Neural cell (in vitro differentiated cells): ENCODE data around the gene CPNE5. TPM values are rescaled to one million over a fixed set of nuclear protein-coding genes. Genes with fewer than 3 reads are reported as not detected.

Experiments used
- H2AFZ ChIP-seq: fragments of 200-600, 300-800 bp; sonication (generic), shearing (Covaris generic); 2 replicates; pipeline ENCODE4 v1.6.0; 2014; ENCODE audit warnings: low read depth, mild to moderate bottlenecking, antibody characterized with exemption, low read length, moderate library complexity
- H3F3A ChIP-seq: fragments of 200-600 bp; shearing (Covaris generic); 2 replicates; pipeline ENCODE4 v1.6.1; 2016; ENCODE audit warnings: mild to moderate bottlenecking, moderate library complexity, mixed read lengths, antibody characterized with exemption, low read length; ENCODE audit not compliant: insufficient read depth, poor library complexity, severe bottlenecking
- H3K27ac ChIP-seq: fragments of 200-600, 300-800 bp; sonication (generic), shearing (Covaris generic); 2 replicates; pipeline ENCODE4 v1.5.1; 2014; ENCODE audit warnings: mild to moderate bottlenecking, low read length, moderate library complexity
- H3K27me3 ChIP-seq: fragments of 300-800, 200-600 bp; sonication (generic), shearing (Covaris generic); 2 replicates; pipeline ENCODE4 v1.6.0; 2014; ENCODE audit warnings: mild to moderate bottlenecking, low read depth, low read length, moderate library complexity; ENCODE audit not compliant: insufficient read depth
- H3K36me3 ChIP-seq: fragments of 300-800, 200-600 bp; sonication (generic), shearing (Covaris generic); 2 replicates; pipeline ENCODE4 v1.5.1; 2014; ENCODE audit warnings: mild to moderate bottlenecking, antibody characterized with exemption, low read length, moderate library complexity; ENCODE audit not compliant: insufficient read depth
- H3K4me2 ChIP-seq: fragments of 300-800, 200-600 bp; sonication (generic), shearing (Covaris generic); 2 replicates; pipeline ENCODE4 v1.6.0; 2014; ENCODE audit warnings: mild to moderate bottlenecking, low read length
- H3K4me3 ChIP-seq: fragments of 300-800, 200-600 bp; sonication (generic), shearing (Covaris generic); 2 replicates; pipeline ENCODE4 v1.5.1; 2014; ENCODE audit warnings: mild to moderate bottlenecking, low read length, moderate library complexity
- H3K79me2 ChIP-seq: fragments of 200-600 bp; shearing (Covaris generic); replicated peaks from 2 replicates; pipeline ENCODE4 v1.6.0; 2014; ENCODE audit warnings: mild to moderate bottlenecking, low read length, moderate library complexity; ENCODE audit not compliant: insufficient read depth
- H3K9ac ChIP-seq: fragments of 300-800, 200-600 bp; sonication (generic), shearing (Covaris generic); 2 replicates; pipeline ENCODE4 v1.6.1; 2016; ENCODE audit warnings: mild to moderate bottlenecking, low read length, mixed read lengths
- H3K9me2 ChIP-seq: fragments of 200-600 bp; shearing (Covaris generic); 2 replicates; pipeline ENCODE4 v1.6.1; 2016; ENCODE audit warnings: mild to moderate bottlenecking, low read length, mixed read lengths; ENCODE audit not compliant: insufficient read depth
- H3K9me3 ChIP-seq: fragments of 200-600, 300-800 bp; sonication (generic), shearing (Covaris generic); 2 replicates; pipeline ENCODE4 v1.6.1; 2016; ENCODE audit warnings: mild to moderate bottlenecking, mixed run types, low read length, moderate library complexity, mixed read lengths
- H4K20me1 ChIP-seq: fragments of 200-600 bp; shearing (Covaris generic); 2 replicates; pipeline ENCODE4 v1.6.1; 2016; ENCODE audit warnings: mild to moderate bottlenecking, mixed run types; ENCODE audit not compliant: insufficient read depth
- EP300 ChIP-seq: fragments of 450-650 bp; conservative IDR thresholded peaks from 2 replicates; pipeline ENCODE4 v1.6.1; 2014; ENCODE audit warnings: antibody characterized with exemption, mild to moderate bottlenecking, moderate library complexity; ENCODE audit not compliant: poor library complexity, severe bottlenecking
- EZH2 ChIP-seq: fragments of 200-600, 300-800 bp; shearing (Covaris generic), sonication (generic); IDR thresholded peaks from 2 replicates; pipeline ENCODE4 v1.6.1; 2014; ENCODE audit warnings: antibody characterized with exemption, low read length, borderline replicate concordance, mild to moderate bottlenecking; ENCODE audit not compliant: insufficient read depth, poor library complexity, severe bottlenecking
- MXI1 ChIP-seq: fragments of 450-650 bp; conservative IDR thresholded peaks from 2 replicates; pipeline ENCODE4 v1.6.1; 2014; ENCODE audit warnings: antibody characterized with exemption, mild to moderate bottlenecking; ENCODE audit not compliant: poor library complexity, severe bottlenecking
- POLR2AphosphoS5 ChIP-seq: IDR thresholded peaks from 2 replicates; pipeline ENCODE4 v1.6.1; 2012
- RAD21 ChIP-seq: fragments of 450-650 bp; conservative IDR thresholded peaks from 2 replicates; pipeline ENCODE4 v1.6.1; 2014; ENCODE audit warnings: antibody characterized with exemption, mild to moderate bottlenecking, moderate library complexity
- SMC3 ChIP-seq: fragments of 450-650 bp; conservative IDR thresholded peaks from 2 replicates; pipeline ENCODE4 v1.6.1; 2014; ENCODE audit warnings: antibody characterized with exemption, mild to moderate bottlenecking, moderate library complexity; ENCODE audit not compliant: poor library complexity
- TAF1 ChIP-seq: IDR thresholded peaks from 2 replicates; pipeline ENCODE4 v1.6.1; 2012; ENCODE audit warnings: low read depth
- polyA plus RNA-seq: library from polyadenylated mRNA; depleted of rRNA; stranded (reverse); fragments of >200 nt; gene quantifications from 2 replicates; pipeline ENCODE4 v1.2.3, GENCODE V29; 2014
- TF ChIP-seq, protein P1 (sequence below): IDR thresholded peaks from 2 replicates; pipeline ENCODE4 v1.6.1; 2012; ENCODE audit warnings: borderline replicate concordance
- TF ChIP-seq, protein P2 (sequence below): fragments of 450-650 bp; IDR thresholded peaks from 2 replicates; pipeline ENCODE4 v1.5.1; 2014; ENCODE audit warnings: antibody characterized with exemption, mild to moderate bottlenecking, moderate library complexity; ENCODE audit not compliant: poor library complexity, severe bottlenecking

The CPNE5 gene
- polyA plus RNA-seq, 1 donor from 2014 or later, result 8.7 TPM

DNA sequence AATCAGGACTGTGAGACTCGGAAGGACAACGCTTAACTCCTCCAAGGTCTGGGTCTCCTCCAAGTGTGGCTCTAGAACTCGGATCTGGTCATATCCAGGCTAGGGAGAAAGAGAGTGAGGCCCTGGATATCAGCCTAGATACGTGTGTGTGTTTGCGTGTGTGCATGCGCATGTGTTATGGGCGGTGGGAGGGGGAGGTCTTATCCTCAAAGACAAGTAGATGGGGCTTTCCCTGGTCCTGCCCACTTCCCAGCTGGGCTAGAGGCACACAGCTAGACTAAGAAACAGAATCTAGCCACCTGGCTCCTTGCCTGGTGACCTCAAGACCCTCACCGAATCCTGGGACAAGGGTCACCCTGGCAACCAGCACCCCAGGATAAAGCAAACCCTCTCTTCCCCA is 13.2 kb downstream of the CPNE5 start:
- H3K27ac ChIP-seq, result no peak overlapping the region

DNA sequence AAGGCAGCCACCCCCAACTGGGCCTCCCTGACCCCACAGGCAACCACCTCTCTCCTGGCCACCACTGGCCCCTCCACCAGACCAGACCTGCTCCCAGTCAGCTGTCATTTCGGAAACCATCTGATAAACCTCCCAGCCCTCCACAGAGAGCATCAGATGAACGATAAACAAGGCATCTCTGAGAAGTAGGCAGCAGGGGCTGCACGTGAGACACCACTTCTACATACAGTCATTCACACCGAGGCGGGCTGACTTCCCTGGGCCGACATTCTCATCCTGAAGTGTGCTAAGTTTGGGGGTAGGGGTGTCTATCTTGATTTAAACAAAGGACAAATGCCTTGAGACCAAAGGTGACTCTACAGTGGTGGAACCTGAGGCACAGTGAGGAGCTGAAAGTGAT is 13.8 kb downstream of the CPNE5 start:
- no peaks in the 10 kb centered on the region for H3F3A ChIP-seq
- no peak overlapping the region for H3K4me3 ChIP-seq

More for the DNA sequence above, 13.2 kb downstream of the CPNE5 start:
- H3K79me2 ChIP-seq, result no peaks in the 10 kb centered on the region
- H3K4me2 ChIP-seq, result no peak overlapping the region
- H3K36me3 ChIP-seq, result no peaks in the 10 kb centered on the region
- H3K9me3 ChIP-seq, result no peaks in the 10 kb centered on the region
- no peak overlapping the region for H3K9ac ChIP-seq
- no peaks in the 10 kb centered on the region for H4K20me1 ChIP-seq
- H3K4me3 ChIP-seq, result no peak overlapping the region
- TF ChIP-seq POLR2AphosphoS5, result no peak
- no peak for TF ChIP-seq SMC3
- no peak for TF ChIP-seq MXI1
- TF ChIP-seq, protein P1, sequence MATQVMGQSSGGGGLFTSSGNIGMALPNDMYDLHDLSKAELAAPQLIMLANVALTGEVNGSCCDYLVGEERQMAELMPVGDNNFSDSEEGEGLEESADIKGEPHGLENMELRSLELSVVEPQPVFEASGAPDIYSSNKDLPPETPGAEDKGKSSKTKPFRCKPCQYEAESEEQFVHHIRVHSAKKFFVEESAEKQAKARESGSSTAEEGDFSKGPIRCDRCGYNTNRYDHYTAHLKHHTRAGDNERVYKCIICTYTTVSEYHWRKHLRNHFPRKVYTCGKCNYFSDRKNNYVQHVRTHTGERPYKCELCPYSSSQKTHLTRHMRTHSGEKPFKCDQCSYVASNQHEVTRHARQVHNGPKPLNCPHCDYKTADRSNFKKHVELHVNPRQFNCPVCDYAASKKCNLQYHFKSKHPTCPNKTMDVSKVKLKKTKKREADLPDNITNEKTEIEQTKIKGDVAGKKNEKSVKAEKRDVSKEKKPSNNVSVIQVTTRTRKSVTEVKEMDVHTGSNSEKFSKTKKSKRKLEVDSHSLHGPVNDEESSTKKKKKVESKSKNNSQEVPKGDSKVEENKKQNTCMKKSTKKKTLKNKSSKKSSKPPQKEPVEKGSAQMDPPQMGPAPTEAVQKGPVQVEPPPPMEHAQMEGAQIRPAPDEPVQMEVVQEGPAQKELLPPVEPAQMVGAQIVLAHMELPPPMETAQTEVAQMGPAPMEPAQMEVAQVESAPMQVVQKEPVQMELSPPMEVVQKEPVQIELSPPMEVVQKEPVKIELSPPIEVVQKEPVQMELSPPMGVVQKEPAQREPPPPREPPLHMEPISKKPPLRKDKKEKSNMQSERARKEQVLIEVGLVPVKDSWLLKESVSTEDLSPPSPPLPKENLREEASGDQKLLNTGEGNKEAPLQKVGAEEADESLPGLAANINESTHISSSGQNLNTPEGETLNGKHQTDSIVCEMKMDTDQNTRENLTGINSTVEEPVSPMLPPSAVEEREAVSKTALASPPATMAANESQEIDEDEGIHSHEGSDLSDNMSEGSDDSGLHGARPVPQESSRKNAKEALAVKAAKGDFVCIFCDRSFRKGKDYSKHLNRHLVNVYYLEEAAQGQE, result no peak
- TF ChIP-seq TAF1, result no peak
- TF ChIP-seq, protein P2, sequence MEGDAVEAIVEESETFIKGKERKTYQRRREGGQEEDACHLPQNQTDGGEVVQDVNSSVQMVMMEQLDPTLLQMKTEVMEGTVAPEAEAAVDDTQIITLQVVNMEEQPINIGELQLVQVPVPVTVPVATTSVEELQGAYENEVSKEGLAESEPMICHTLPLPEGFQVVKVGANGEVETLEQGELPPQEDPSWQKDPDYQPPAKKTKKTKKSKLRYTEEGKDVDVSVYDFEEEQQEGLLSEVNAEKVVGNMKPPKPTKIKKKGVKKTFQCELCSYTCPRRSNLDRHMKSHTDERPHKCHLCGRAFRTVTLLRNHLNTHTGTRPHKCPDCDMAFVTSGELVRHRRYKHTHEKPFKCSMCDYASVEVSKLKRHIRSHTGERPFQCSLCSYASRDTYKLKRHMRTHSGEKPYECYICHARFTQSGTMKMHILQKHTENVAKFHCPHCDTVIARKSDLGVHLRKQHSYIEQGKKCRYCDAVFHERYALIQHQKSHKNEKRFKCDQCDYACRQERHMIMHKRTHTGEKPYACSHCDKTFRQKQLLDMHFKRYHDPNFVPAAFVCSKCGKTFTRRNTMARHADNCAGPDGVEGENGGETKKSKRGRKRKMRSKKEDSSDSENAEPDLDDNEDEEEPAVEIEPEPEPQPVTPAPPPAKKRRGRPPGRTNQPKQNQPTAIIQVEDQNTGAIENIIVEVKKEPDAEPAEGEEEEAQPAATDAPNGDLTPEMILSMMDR, result no peak
- no peak for TF ChIP-seq EP300
- TF ChIP-seq EZH2, result no peak
- no peak for TF ChIP-seq RAD21
- H3F3A ChIP-seq, result no peaks in the 10 kb centered on the region
- no peak overlapping the region for H2AFZ ChIP-seq
- no peaks in the 10 kb centered on the region for H3K9me2 ChIP-seq
- H3K27me3 ChIP-seq, result no peaks in the 10 kb centered on the region

More for the DNA sequence above, 13.8 kb downstream of the CPNE5 start:
- H3K9ac ChIP-seq, result no peak overlapping the region
- no peaks in the 10 kb centered on the region for H4K20me1 ChIP-seq
- no peaks in the 10 kb centered on the region for H3K79me2 ChIP-seq
- H3K9me2 ChIP-seq, result no peaks in the 10 kb centered on the region
- H3K4me2 ChIP-seq, result no peak overlapping the region
- H3K27ac ChIP-seq, result no peak overlapping the region
- no peaks in the 10 kb centered on the region for H3K27me3 ChIP-seq
- no peaks in the 10 kb centered on the region for H3K36me3 ChIP-seq
- TF ChIP-seq POLR2AphosphoS5, result no peak
- no peak for TF ChIP-seq EP300
- no peak for TF ChIP-seq TAF1
- TF ChIP-seq MXI1, result no peak
- TF ChIP-seq RAD21, result no peak
- no peak for TF ChIP-seq EZH2
- TF ChIP-seq, protein P1, result no peak
- no peak for TF ChIP-seq SMC3
- TF ChIP-seq, protein P2, result no peak
- no peak overlapping the region for H2AFZ ChIP-seq
- no peaks in the 10 kb centered on the region for H3K9me3 ChIP-seq
